GM12801 (cell line): ENCODE data around the gene CACNB4.

Experiments
- TF ChIP-seq, protein P1 (sequence below): IDR thresholded peaks from one replicate; pipeline ENCODE4 v1.5.1; 2011; ENCODE audit warnings: control low read depth; ENCODE audit not compliant: insufficient read length; ENCODE audit errors: extremely low read depth

The CACNB4 gene

DNA sequence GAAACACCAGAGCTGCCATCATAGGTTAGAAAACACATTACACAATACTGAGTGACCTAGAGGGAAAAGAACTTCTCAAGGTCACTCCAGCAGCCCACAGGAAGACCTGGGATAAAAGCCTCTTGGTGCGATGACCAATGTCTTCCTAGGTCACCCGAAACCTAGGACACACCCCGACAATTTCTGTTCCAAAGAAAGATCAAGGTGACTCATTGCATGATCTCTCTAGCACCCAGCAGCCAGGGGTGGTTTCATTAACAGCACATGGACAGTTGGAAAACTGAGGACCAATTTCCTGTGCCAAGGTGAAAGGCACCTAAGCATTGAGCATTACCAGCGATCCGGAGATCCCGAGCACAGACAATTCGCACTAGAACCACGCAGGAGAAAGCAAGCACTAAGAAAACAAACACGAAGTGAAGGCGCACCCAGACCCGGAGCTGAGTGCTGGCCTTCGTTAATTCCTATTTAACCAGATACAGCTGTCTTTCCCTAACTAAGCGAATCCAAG, 1.5 kb downstream of the CACNB4 start:
- TF ChIP-seq, protein P1, sequence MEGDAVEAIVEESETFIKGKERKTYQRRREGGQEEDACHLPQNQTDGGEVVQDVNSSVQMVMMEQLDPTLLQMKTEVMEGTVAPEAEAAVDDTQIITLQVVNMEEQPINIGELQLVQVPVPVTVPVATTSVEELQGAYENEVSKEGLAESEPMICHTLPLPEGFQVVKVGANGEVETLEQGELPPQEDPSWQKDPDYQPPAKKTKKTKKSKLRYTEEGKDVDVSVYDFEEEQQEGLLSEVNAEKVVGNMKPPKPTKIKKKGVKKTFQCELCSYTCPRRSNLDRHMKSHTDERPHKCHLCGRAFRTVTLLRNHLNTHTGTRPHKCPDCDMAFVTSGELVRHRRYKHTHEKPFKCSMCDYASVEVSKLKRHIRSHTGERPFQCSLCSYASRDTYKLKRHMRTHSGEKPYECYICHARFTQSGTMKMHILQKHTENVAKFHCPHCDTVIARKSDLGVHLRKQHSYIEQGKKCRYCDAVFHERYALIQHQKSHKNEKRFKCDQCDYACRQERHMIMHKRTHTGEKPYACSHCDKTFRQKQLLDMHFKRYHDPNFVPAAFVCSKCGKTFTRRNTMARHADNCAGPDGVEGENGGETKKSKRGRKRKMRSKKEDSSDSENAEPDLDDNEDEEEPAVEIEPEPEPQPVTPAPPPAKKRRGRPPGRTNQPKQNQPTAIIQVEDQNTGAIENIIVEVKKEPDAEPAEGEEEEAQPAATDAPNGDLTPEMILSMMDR = no peak

- TF ChIP-seq, protein P1 = no peak
These were observed 3.7 kb downstream of the CACNB4 start for GRCh38 chr2:152095146-152095545.

GRCh38 chr2:152094014-152094413, 4.8 kb downstream of the CACNB4 start:
- TF ChIP-seq, protein P1 = no peak

DNA sequence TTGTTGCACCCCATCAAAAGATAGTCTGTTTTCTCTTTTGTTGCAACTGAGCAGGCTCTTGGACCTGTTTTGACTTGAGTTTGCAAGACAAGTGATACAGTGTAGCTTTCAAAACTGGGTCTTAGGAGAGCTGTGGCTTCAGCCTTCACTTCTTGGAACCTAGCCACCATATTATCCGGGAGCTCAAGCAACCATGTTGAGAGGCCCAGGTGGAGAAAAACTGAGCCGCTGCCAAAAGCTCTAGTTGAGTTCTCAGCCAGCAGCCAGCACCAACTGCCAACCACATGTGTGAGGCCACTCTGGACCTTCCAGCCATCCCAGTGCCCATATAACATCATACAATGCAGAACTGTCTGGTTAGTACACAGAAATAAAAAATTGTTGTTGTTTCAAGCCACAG, 5.4 kb downstream of the CACNB4 start:
- TF ChIP-seq, protein P1 = no peak

- TF ChIP-seq, protein P1 = no peak
These were observed 6.7 kb downstream of the CACNB4 start for GRCh38 chr2:152092095-152092494.

GRCh38 chr2:152089238-152089637, 9.6 kb downstream of the CACNB4 start:
- TF ChIP-seq, protein P1 = no peak

DNA sequence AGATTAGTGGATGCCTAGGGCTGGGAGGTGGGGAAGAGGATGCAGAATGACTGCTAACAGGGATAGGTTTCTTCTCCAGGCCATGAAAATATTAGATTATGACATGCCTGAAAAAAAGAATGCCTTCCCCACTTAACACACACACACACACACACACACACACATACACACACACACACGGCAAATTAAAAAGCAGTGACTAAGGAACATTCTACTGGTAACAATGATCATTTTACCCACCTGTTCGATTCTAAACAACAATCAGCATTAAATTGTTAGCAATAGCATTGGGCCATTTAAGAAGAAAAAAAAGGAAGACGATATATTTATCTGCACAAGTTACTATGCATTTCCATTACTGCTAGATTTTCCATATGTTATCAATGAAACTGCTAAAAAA, 10.8 kb downstream of the CACNB4 start:
- TF ChIP-seq, protein P1 = no peak
